ENCODE data around the gene OSCAR. TPM values are rescaled to one million over a fixed set of nuclear protein-coding genes. Genes with fewer than 3 reads are reported as not detected.
A peak's percentile ranks its signal among the peaks of the same experiment; 100 is the strongest.

OSCAR gene
- total and polyA plus RNA-seq, 2 of the 13 experiments (the other 11 are each of a cell fraction or from before 2014, with no cell fraction given): 1.9 TPM; not detected in 1

DNA sequence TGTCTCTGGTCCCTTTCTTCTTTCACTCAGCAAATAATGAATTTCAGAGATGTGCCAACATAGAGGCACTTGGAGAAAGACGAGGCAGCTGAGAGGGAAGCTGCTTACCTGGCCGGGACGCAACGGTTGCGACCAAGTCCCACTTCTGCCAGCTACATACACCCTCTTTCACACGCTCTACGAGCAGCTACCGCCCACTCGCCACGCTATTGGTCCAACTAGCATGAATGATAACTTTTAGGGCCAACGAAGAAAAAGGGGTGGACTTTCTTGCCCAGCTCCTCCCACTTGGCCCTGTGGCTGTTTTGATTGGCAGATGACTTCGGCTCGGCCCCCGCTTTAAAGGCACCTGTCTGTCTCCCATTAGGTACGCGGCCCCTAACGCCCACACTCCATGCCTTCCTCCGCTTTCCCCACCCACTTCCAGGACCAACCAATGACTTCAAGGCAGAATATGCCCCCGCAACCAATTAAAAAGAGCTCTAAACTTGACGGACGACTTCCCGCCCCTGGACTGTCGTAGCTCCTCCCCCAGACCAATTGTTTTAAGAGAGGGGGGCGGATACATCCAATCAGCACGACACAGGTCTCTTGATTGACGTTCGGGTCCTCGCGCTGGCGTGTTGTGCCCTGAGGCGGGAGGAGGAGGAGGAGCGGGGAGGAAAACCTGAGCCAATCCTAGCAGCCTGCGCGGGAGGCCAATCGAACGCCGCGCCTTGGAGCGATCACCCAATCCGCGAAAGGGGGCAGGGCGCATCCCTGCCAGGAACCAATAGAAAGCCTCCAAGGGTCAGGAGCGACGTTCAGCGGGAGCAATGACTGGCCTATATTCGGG lies 36.5 kb upstream of the OSCAR start (continued):
- TF ChIP-seq ZNF577 (CRISPR knock-in tag; IDR thresholded peaks at IDR 0.05; ENCODE audit: borderline replicate concordance, low read depth) (no peak), EZH2 (conservative IDR thresholded peaks at IDR 0.05; ENCODE audit: low read depth, low read length) (no peak), SP4 (CRISPR knock-in tag; IDR thresholded peaks at IDR 0.05) (peak; percentile 99), SAFB2 (CRISPR knock-in tag; IDR thresholded peaks at IDR 0.05; ENCODE audit: borderline replicate concordance, low read depth) (no peak), ZKSCAN8 (CRISPR knock-in tag; IDR thresholded peaks at IDR 0.05; ENCODE audit: borderline replicate concordance) (no peak), MTA3 (CRISPR knock-in tag; IDR thresholded peaks at IDR 0.05) (no peak), YEATS2 (CRISPR knock-in tag; IDR thresholded peaks at IDR 0.05; ENCODE audit: borderline replicate concordance) (peak; percentile 57; the same call in 1 of the 2 replicates), PHF20 (CRISPR knock-in tag; IDR thresholded peaks at IDR 0.05) (no peak), MYNN (CRISPR knock-in tag; IDR thresholded peaks at IDR 0.05; ENCODE audit: low read depth) (no peak), ZSCAN21 (CRISPR knock-in tag; IDR thresholded peaks at IDR 0.05; ENCODE audit: borderline replicate concordance) (no peak), ZNF530 (CRISPR knock-in tag; IDR thresholded peaks at IDR 0.05; ENCODE audit: low read depth) (no peak), ZNF468 (CRISPR knock-in tag; IDR thresholded peaks at IDR 0.05) (no peak), CBX1 (IDR thresholded peaks at IDR 0.05; ENCODE audit: low read depth) (no peak), GFI1 (CRISPR knock-in tag; IDR thresholded peaks at IDR 0.05; ENCODE audit: borderline replicate concordance) (no peak), ZNF879 (CRISPR knock-in tag; IDR thresholded peaks at IDR 0.05) (no peak), MAF1 (CRISPR knock-in tag; IDR thresholded peaks at IDR 0.05; ENCODE audit: borderline replicate concordance) (no peak), GABPB1 (CRISPR knock-in tag; IDR thresholded peaks at IDR 0.05) (peak; percentile 77; the same call in 1 of the 2 replicates)
- TF ChIP-seq, protein P1, sequence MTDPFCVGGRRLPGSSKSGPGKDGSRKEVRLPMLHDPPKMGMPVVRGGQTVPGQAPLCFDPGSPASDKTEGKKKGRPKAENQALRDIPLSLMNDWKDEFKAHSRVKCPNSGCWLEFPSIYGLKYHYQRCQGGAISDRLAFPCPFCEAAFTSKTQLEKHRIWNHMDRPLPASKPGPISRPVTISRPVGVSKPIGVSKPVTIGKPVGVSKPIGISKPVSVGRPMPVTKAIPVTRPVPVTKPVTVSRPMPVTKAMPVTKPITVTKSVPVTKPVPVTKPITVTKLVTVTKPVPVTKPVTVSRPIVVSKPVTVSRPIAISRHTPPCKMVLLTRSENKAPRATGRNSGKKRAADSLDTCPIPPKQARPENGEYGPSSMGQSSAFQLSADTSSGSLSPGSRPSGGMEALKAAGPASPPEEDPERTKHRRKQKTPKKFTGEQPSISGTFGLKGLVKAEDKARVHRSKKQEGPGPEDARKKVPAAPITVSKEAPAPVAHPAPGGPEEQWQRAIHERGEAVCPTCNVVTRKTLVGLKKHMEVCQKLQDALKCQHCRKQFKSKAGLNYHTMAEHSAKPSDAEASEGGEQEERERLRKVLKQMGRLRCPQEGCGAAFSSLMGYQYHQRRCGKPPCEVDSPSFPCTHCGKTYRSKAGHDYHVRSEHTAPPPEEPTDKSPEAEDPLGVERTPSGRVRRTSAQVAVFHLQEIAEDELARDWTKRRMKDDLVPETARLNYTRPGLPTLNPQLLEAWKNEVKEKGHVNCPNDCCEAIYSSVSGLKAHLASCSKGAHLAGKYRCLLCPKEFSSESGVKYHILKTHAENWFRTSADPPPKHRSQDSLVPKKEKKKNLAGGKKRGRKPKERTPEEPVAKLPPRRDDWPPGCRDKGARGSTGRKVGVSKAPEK (CRISPR knock-in tag; IDR thresholded peaks at IDR 0.05; ENCODE audit: borderline replicate concordance): no peak
- TF ChIP-seq, protein P2, sequence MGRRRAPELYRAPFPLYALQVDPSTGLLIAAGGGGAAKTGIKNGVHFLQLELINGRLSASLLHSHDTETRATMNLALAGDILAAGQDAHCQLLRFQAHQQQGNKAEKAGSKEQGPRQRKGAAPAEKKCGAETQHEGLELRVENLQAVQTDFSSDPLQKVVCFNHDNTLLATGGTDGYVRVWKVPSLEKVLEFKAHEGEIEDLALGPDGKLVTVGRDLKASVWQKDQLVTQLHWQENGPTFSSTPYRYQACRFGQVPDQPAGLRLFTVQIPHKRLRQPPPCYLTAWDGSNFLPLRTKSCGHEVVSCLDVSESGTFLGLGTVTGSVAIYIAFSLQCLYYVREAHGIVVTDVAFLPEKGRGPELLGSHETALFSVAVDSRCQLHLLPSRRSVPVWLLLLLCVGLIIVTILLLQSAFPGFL (CRISPR knock-in tag; IDR thresholded peaks at IDR 0.05): no peak
- TF ChIP-seq, protein P3, sequence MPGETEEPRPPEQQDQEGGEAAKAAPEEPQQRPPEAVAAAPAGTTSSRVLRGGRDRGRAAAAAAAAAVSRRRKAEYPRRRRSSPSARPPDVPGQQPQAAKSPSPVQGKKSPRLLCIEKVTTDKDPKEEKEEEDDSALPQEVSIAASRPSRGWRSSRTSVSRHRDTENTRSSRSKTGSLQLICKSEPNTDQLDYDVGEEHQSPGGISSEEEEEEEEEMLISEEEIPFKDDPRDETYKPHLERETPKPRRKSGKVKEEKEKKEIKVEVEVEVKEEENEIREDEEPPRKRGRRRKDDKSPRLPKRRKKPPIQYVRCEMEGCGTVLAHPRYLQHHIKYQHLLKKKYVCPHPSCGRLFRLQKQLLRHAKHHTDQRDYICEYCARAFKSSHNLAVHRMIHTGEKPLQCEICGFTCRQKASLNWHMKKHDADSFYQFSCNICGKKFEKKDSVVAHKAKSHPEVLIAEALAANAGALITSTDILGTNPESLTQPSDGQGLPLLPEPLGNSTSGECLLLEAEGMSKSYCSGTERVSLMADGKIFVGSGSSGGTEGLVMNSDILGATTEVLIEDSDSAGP (CRISPR knock-in tag; IDR thresholded peaks at IDR 0.05; ENCODE audit: borderline replicate concordance): peak; percentile 50; the same call in 1 of the 2 replicates
- TF ChIP-seq, protein P4, sequence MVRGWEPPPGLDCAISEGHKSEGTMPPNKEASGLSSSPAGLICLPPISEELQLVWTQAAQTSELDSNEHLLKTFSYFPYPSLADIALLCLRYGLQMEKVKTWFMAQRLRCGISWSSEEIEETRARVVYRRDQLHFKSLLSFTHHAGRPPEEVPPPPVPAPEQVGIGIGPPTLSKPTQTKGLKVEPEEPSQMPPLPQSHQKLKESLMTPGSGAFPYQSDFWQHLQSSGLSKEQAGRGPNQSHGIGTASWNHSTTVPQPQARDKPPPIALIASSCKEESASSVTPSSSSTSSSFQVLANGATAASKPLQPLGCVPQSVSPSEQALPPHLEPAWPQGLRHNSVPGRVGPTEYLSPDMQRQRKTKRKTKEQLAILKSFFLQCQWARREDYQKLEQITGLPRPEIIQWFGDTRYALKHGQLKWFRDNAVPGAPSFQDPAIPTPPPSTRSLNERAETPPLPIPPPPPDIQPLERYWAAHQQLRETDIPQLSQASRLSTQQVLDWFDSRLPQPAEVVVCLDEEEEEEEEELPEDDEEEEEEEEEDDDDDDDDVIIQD (CRISPR knock-in tag; IDR thresholded peaks at IDR 0.05; ENCODE audit: low read depth): no peak
